H1 (cell line): ENCODE data around the gene L3MBTL4. TPM values are rescaled to one million over a fixed set of nuclear protein-coding genes. Genes with fewer than 3 reads are reported as not detected.

Source experiments
- CTCF ChIA-PET: fragments of 300-600 bp; sonication (Branson Sonifier 250); formaldehyde crosslinking; loops from one replicate; lab custom pipeline; 2021; ENCODE audit not compliant: partially characterized antibody; lab: Charles Lee
- POLR2A ChIA-PET: fragments of 300-600 bp; sonication (Branson Sonifier 250); formaldehyde crosslinking; loops from one replicate; lab custom pipeline; 2021; ENCODE audit warnings: inconsistent platforms; ENCODE audit not compliant: partially characterized antibody; lab: Charles Lee
- DNase-seq, 2 experiments: peaks; one replicate each; pipeline versions ENCODE4 v3.0.0 to v3.0.0-alpha.2; 2010 to 2022; ENCODE audit warnings: low spot score in 2 of 2, low read depth in 1 of 2, mixed read lengths in 1 of 2
- FAIRE-seq: peaks from 2 replicates; lab custom pipeline; 2011; peaks lifted over from hg19 to GRCh38; lab: Jason Lieb, UNC
- H2AFZ ChIP-seq: 2 replicates; pipeline ENCODE4 v1.8.1; 2012; ENCODE audit warnings: low read length, inconsistent platforms
- H2AK5ac ChIP-seq: 2 replicates; pipeline ENCODE4 v1.6.1; 2013; ENCODE audit warnings: low read depth, low read length
- H2BK120ac ChIP-seq: replicated peaks from 2 replicates; pipeline ENCODE3; 2013; ENCODE audit warnings: low read depth, low read length, inconsistent platforms
- H2BK12ac ChIP-seq: 2 replicates; pipeline ENCODE4 v1.6.1; 2013; ENCODE audit warnings: low read depth, low read length
- H2BK15ac ChIP-seq: 2 replicates; pipeline ENCODE4 v1.6.1; 2013; ENCODE audit warnings: low read length
- H2BK20ac ChIP-seq: 2 replicates; pipeline ENCODE4 v1.6.1; 2013; ENCODE audit warnings: low read length
- H2BK5ac ChIP-seq: 2 replicates; pipeline ENCODE4 v1.6.1; 2013; ENCODE audit warnings: low read depth, low read length
- H3K14ac ChIP-seq: 2 replicates; pipeline ENCODE4 v1.6.1; 2013; ENCODE audit warnings: inconsistent platforms; ENCODE audit not compliant: insufficient read length
- H3K18ac ChIP-seq: 2 replicates; pipeline ENCODE4 v1.6.1; 2013; ENCODE audit warnings: low read length; ENCODE audit errors: extremely low read depth
- H3K23ac ChIP-seq: 2 replicates; pipeline ENCODE4 v1.6.1; 2013; ENCODE audit warnings: inconsistent platforms; ENCODE audit not compliant: insufficient read length
- H3K23me2 ChIP-seq: 2 replicates; pipeline ENCODE4 v1.6.1; 2013; ENCODE audit warnings: low read depth, low read length
- H3K27ac ChIP-seq: 2 replicates; pipeline ENCODE4 v1.6.1; 2011; ENCODE audit warnings: low read depth, low read length, inconsistent platforms
- H3K27me3 ChIP-seq, 4 experiments: replicated peaks in 1 of 4; 1 replicate in 1 of 4; 2 replicates in 3 of 4; pipeline versions ENCODE4 v1.6.1 to v1.8.1; 2011 to 2013; ENCODE audit warnings: low read length in 3 of 4, mild to moderate bottlenecking in 3 of 4, inconsistent platforms in 2 of 4, mixed read lengths in 2 of 4, moderate library complexity in 1 of 4; ENCODE audit not compliant: control insufficient read depth in 3 of 4, insufficient read depth in 3 of 4; ENCODE audit errors: extremely low read depth in 1 of 4
- H3K36me3 ChIP-seq, 4 experiments: 2 replicates each; pipeline versions ENCODE4 v1.6.1 to v1.8.1; 2011 to 2013; ENCODE audit warnings: mild to moderate bottlenecking in 4 of 4, low read length in 3 of 4, moderate library complexity in 2 of 4, control low read depth in 1 of 4, inconsistent platforms in 1 of 4; ENCODE audit not compliant: insufficient read depth in 4 of 4, control insufficient read depth in 2 of 4
- H3K4ac ChIP-seq: replicated peaks from 2 replicates; pipeline ENCODE3; 2013; ENCODE audit warnings: low read length, low read depth, mixed read lengths, inconsistent platforms; ENCODE audit not compliant: insufficient read length
- H3K4me1 ChIP-seq, 4 experiments: replicated peaks in 1 of 4; 1 replicate in 1 of 4; 2 replicates in 3 of 4; pipeline versions ENCODE4 v1.6.1 to v1.8.1; 2011 to 2013; ENCODE audit warnings: low read length in 3 of 4, inconsistent platforms in 2 of 4, mixed read lengths in 1 of 4; ENCODE audit not compliant: insufficient read depth in 4 of 4, control insufficient read depth in 3 of 4
- H3K4me2 ChIP-seq, 2 experiments: 2 replicates each; pipeline versions ENCODE4 v1.6.1 to v1.8.1; 2011 to 2013; ENCODE audit warnings: low read depth in 2 of 2, low read length in 2 of 2, control low read depth in 1 of 2, inconsistent platforms in 1 of 2, mild to moderate bottlenecking in 1 of 2; ENCODE audit not compliant: insufficient read depth in 1 of 2
- H3K4me3 ChIP-seq, 4 experiments: fragments of 200-600, 300-600 bp in 1 of 4; sonication (generic), shearing (Covaris generic), sonication (Bioruptor Twin) in 1 of 4; 2 replicates each; pipeline versions ENCODE4 v1.5.1 to v1.8.1; 2011 to 2016; ENCODE audit warnings: low read length in 4 of 4, low read depth in 3 of 4, control low read depth in 2 of 4, inconsistent platforms in 2 of 4, mild to moderate bottlenecking in 2 of 4, mixed read lengths in 1 of 4, moderate library complexity in 1 of 4; ENCODE audit not compliant: insufficient read depth in 2 of 4; ENCODE audit errors: extremely low read depth in 1 of 4
- H3K56ac ChIP-seq: replicated peaks from 2 replicates; pipeline ENCODE3; 2013; ENCODE audit warnings: low read depth, mild to moderate bottlenecking, mixed read lengths, low read length, inconsistent platforms; ENCODE audit not compliant: insufficient read length
- H3K79me1 ChIP-seq: 2 replicates; pipeline ENCODE4 v1.6.1; 2013; ENCODE audit warnings: low read depth, low read length, control low read depth
- H3K79me2 ChIP-seq, 2 experiments: 2 replicates each; pipeline versions ENCODE4 v1.6.1 to v1.8.1; 2012 to 2013; ENCODE audit warnings: low read length in 2 of 2, mild to moderate bottlenecking in 2 of 2, inconsistent platforms in 1 of 2; ENCODE audit not compliant: insufficient read depth in 2 of 2, control insufficient read depth in 1 of 2
- H3K9ac ChIP-seq, 4 experiments: replicated peaks in 1 of 4; 1 replicate in 1 of 4; 2 replicates in 3 of 4; pipeline versions ENCODE4 v1.6.1 to v1.8.1; 2011 to 2013; ENCODE audit warnings: low read depth in 3 of 4, low read length in 3 of 4, control low read depth in 2 of 4, mild to moderate bottlenecking in 2 of 4, moderate library complexity in 2 of 4, inconsistent platforms in 1 of 4; ENCODE audit errors: extremely low read depth in 1 of 4
- H3K9me3 ChIP-seq, 2 experiments: 2 replicates each; pipeline versions ENCODE4 v1.6.1 to v1.8.1; 2012 to 2013; ENCODE audit warnings: mild to moderate bottlenecking in 2 of 2, moderate library complexity in 2 of 2, control low read depth in 1 of 2, inconsistent platforms in 1 of 2, low read depth in 1 of 2, low read length in 1 of 2, mixed read lengths in 1 of 2; ENCODE audit not compliant: insufficient read depth in 2 of 2
- H4K20me1 ChIP-seq, 2 experiments: replicated peaks in 1 of 2; 2 replicates each; pipeline versions ENCODE3 to v1.8.1; 2011 to 2013; ENCODE audit warnings: inconsistent platforms in 2 of 2, low read length in 2 of 2, mild to moderate bottlenecking in 1 of 2; ENCODE audit not compliant: insufficient read depth in 2 of 2, control insufficient read depth in 1 of 2
- H4K5ac ChIP-seq: 2 replicates; pipeline ENCODE4 v1.6.1; 2013; ENCODE audit warnings: low read length, low read depth, mixed read lengths, inconsistent platforms; ENCODE audit not compliant: insufficient read length
- H4K8ac ChIP-seq: 2 replicates; pipeline ENCODE4 v1.8.0; 2013; ENCODE audit warnings: mild to moderate bottlenecking, moderate library complexity, low read length, inconsistent platforms; ENCODE audit not compliant: insufficient read depth; ENCODE audit errors: extremely low read depth
- H4K91ac ChIP-seq: replicated peaks from 2 replicates; pipeline ENCODE3; 2013; ENCODE audit warnings: low read length, mixed read lengths, inconsistent platforms; ENCODE audit not compliant: insufficient read length
- CTBP2 ChIP-seq: IDR thresholded peaks from 2 replicates; pipeline ENCODE4 v1.7.0; 2011; ENCODE audit warnings: borderline replicate concordance, mild to moderate bottlenecking, moderate library complexity, mixed read lengths, low read length; ENCODE audit not compliant: insufficient read depth, insufficient read length
- EGR1 ChIP-seq: IDR thresholded peaks from 2 replicates; pipeline ENCODE4 v1.6.1; 2011; ENCODE audit warnings: low read depth, low read length, borderline replicate concordance
- EP300 ChIP-seq, 2 experiments: IDR thresholded peaks; 1 replicate in 1 of 2; 2 replicates in 1 of 2; pipeline ENCODE4 v1.6.1; 2011 to 2012; ENCODE audit warnings: low read depth in 2 of 2, low read length in 2 of 2, mild to moderate bottlenecking in 2 of 2, borderline replicate concordance in 1 of 2, inconsistent platforms in 1 of 2, moderate library complexity in 1 of 2
- PHF8 ChIP-seq: fragments of 200-600 bp; sonication (generic); conservative IDR thresholded peaks from 2 replicates; pipeline ENCODE4 v1.7.1; 2012; ENCODE audit warnings: low read depth, mild to moderate bottlenecking, inconsistent platforms, low read length, moderate library complexity
- RXRA ChIP-seq: IDR thresholded peaks from 2 replicates; pipeline ENCODE4 v1.6.1; 2011; ENCODE audit warnings: low read depth, mild to moderate bottlenecking, low read length, moderate library complexity; ENCODE audit not compliant: insufficient read depth
- SRF ChIP-seq: IDR thresholded peaks from 2 replicates; pipeline ENCODE4 v1.6.1; 2011; ENCODE audit warnings: mild to moderate bottlenecking, low read depth, low read length, moderate library complexity
- WGBS, 2 experiments: shearing (Covaris generic) in 1 of 2; methylation state at CpG; one replicate each; pipeline versions ENCODE4 v1.1.6 to v1.1.7; 2013 to 2015; ENCODE audit warnings: low lambda C conversion rate in 2 of 2, mixed read lengths in 2 of 2, inconsistent platforms in 1 of 2, low coverage in 1 of 2, missing lambda C conversion rate in 1 of 2; ENCODE audit not compliant: insufficient replicate concordance in 2 of 2, insufficient coverage in 1 of 2, insufficient read length in 1 of 2; ENCODE audit errors: extremely low coverage in 1 of 2, missing lambda C conversion rate in 1 of 2; 5-methylcytosine and 5-hydroxymethylcytosine counted together
- polyA plus RNA-seq, 7 experiments: library from polyadenylated mRNA; depleted of rRNA in 3 of 7; stranded (reverse) in 5 of 7; unstranded in 2 of 7; fragments of >200 nt in 5 of 7; fragments of 200-250 nt in 2 of 7; gene quantifications; 1 replicate in 5 of 7; 2 replicates in 1 of 7; 4 replicates in 1 of 7; pipeline versions ENCODE4 v1.2.1 to v1.2.3, GENCODE V29; 2011 to 2013; ENCODE audit warnings: missing spikeins in 2 of 7, mixed read lengths in 2 of 7
- total RNA-seq: library from RNA; stranded (reverse); fragmentation: NEBNext Ultra II Directional; extraction: Animal tissue kit (Norgen Biotek cat#: 25700); gene quantifications from 2 replicates; pipeline ENCODE4 v1.2.1, GENCODE V29; 2021

L3MBTL4 gene
- total and polyA plus RNA-seq, 2 of the 8 experiments (the other 6 are each of a cell fraction or from before 2014, with no cell fraction given): 1.0 to 2.1 TPM

GRCh38 chr18:6170604-6171003 lies 244.1 kb downstream of the L3MBTL4 start:
- 83% methylated on average over 7 of the region's 7 CpGs; no CpG with 5 or more reads in 1 of the 2 experiments for WGBS, 2 experiments
- Histone ChIP-seq H3K56ac (no peak overlapping the region), H3K4me1 (no peaks in the 10 kb centered on the region), H3K4ac (no peak overlapping the region), H3K14ac (no peak overlapping the region), H2BK5ac (no peak overlapping the region), H3K79me1 (no peaks in the 10 kb centered on the region), H3K23ac (no peak overlapping the region), H4K5ac (no peak overlapping the region), H3K36me3 (no peaks in the 10 kb centered on the region), H2AFZ (no peak overlapping the region), H3K27ac (no peak overlapping the region), H4K91ac (no peak overlapping the region), H3K9ac (no peak overlapping the region), H2BK15ac (no peak overlapping the region), H2BK120ac (no peak overlapping the region), H4K20me1 (no peaks in the 10 kb centered on the region), H2BK20ac (no peak overlapping the region), H3K4me3 (no peak overlapping the region), H3K4me2 (no peak overlapping the region), H2AK5ac (no peak overlapping the region), H3K9me3 (no peaks in the 10 kb centered on the region), H2BK12ac (no peak overlapping the region), H4K8ac (no peak overlapping the region), H3K79me2 (no peaks in the 10 kb centered on the region), H3K27me3 (no peaks in the 10 kb centered on the region), H3K23me2 (no peaks in the 10 kb centered on the region), H3K18ac (no peak overlapping the region)
- FAIRE-seq: no peak
- no peak for TF ChIP-seq EGR1
- TF ChIP-seq EP300 (IDR thresholded peaks at IDR 0.05; ENCODE audit: borderline replicate concordance in 1 of 2, low read depth in 2 of 2, low read length in 2 of 2): no peak
- no peak for TF ChIP-seq SRF
- no peak for TF ChIP-seq CTBP2
- TF ChIP-seq PHF8: no peak
- TF ChIP-seq RXRA: no peak
- DNase-seq: no peak
- ChIA-PET POLR2A (no interaction called here), CTCF (interaction anchor here (1.2 kb wide), 1 partner anchor 25 kb away, joined by 3 read pairs; no protein-coding TSS in a partner anchor)
